Sigmoid colon (tissue), 7 donors: ENCODE results near the gene ECE1. TPM values are rescaled to one million over a fixed set of nuclear protein-coding genes. Genes with fewer than 3 reads are reported as not detected.
A peak's percentile ranks its signal among the peaks of the same experiment; 100 is the strongest.

ENCODE experiments used
- DNase-seq: peaks from one replicate; pipeline ENCODE4 v3.0.0-alpha.2; 2019
- H3K27ac ChIP-seq, 4 donors: fragments of 200-600 bp; sonication (generic); one replicate each; pipeline ENCODE4 v1.5.1; 2016 to 2019; ENCODE audit warnings: mild to moderate bottlenecking in 1 of 4
- H3K27me3 ChIP-seq, 3 donors: fragments of 200-600 bp; sonication (generic); one replicate each; pipeline ENCODE4 v1.5.1; 2019; ENCODE audit warnings: mild to moderate bottlenecking in 1 of 3
- H3K36me3 ChIP-seq, 4 donors: fragments of 200-600 bp; sonication (generic); one replicate each; pipeline ENCODE4 v1.5.1; 2016 to 2019
- H3K4me1 ChIP-seq, 4 donors: fragments of 200-600 bp; sonication (generic); one replicate each; pipeline ENCODE4 v1.5.1; 2017 to 2019
- H3K4me3 ChIP-seq, 4 donors: fragments of 200-600 bp; sonication (generic); one replicate each; pipeline ENCODE4 v1.5.1; 2017 to 2019; ENCODE audit warnings: mild to moderate bottlenecking in 2 of 4, moderate library complexity in 1 of 4
- H3K9me3 ChIP-seq, 4 donors: fragments of 200-600 bp in 3 of 4; sonication (generic) in 3 of 4; one replicate each; pipeline versions ENCODE4 v1.5.1 to v1.6.1; 2013 to 2019
- EP300 ChIP-seq, 4 donors: sonication (generic); formaldehyde crosslinking; IDR thresholded peaks; one replicate each; pipeline ENCODE4 v1.6.1; 2017; ENCODE audit warnings: antibody characterized with exemption in 4 of 4
- POLR2A ChIP-seq, 2 donors: fragments of 450-650 bp; IDR thresholded peaks; one replicate each; pipeline ENCODE4 v1.6.1; 2016; ENCODE audit warnings: antibody characterized with exemption in 2 of 2, mild to moderate bottlenecking in 2 of 2, moderate library complexity in 2 of 2
- POLR2AphosphoS5 ChIP-seq, 4 donors: sonication (generic); formaldehyde crosslinking; IDR thresholded peaks; one replicate each; pipeline ENCODE4 v1.6.1; 2017; ENCODE audit warnings: antibody characterized with exemption in 4 of 4
- WGBS, 2 donors: extraction: QIAGEN DNeasy Blood & Tissue Kit; methylation state at CpG; one replicate each; pipeline ENCODE4 v1.1.7; 2013; 5-methylcytosine and 5-hydroxymethylcytosine counted together
- intact Hi-C: fragments of 100-400 bp; cut with DNase I; formaldehyde crosslinking; loops from one replicate; pipeline ENCODE4 v1.15.1; 2023
- polyA plus RNA-seq, 3 donors: library from polyadenylated mRNA; stranded (reverse); fragments of 200-250 nt; gene quantifications; one replicate each; pipeline ENCODE4 v1.2.3, GENCODE V29; 2013
- total RNA-seq, 4 donors: library from RNA; depleted of rRNA; stranded (reverse); fragments of >200 nt; gene quantifications; one replicate each; pipeline ENCODE4 v1.1.0, GENCODE V29; 2016
- TF ChIP-seq, protein P1 (sequence below), 4 experiments: fragments of 450-650 bp in 3 of 4; fragments of 200-600 bp in 1 of 4; IDR thresholded peaks; one replicate each; pipeline ENCODE4 v1.5.1; 2016 to 2019; ENCODE audit warnings: antibody characterized with exemption in 4 of 4, mild to moderate bottlenecking in 3 of 4, moderate library complexity in 2 of 4
- donor health status: healthy with polysubstance abuse.
- donor health status: Bipolar disorder and iron deficiency.
- donor health status: healthy.

ECE1 gene
- total and polyA plus RNA-seq, 7 donors = 10.2 to 112 (median 73.8) TPM

DNA sequence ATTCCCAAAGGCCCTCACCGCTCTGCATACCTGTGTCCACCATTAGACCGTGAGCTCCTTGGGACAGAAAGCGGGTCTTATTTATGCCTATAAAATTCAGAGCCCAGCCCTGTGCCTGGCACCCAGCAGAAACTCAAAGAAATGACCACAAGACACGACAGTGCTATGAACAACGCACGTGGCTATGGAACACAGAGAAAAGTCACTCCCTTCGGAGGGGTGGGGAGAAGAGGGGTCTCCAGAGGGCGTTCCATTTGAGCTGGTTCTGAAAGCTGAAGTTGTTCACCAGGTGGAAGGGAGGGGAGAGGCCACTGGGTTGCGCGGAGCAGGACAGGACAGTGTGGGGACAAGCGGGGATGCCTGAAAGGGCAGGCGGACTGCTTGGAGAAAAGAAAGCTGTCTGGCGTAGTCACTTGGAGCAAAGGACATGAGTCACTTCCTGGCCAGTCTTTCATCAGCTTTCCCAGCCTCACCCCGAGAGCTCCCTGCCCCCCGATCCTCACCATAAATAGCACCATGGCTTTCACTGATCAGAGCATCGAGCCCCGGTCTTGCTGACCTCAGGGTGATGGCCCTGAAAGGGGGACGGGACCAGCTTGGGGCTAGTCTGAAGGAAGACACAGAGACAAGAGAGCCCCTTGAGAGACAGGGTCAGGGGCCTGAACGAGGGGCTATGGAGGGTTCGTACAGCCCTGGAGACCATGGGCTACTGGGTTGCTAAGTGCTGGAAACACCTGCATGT, 28.5 kb downstream of the ECE1 start:
- Histone ChIP-seq H3K36me3 (peaks cover 14 to 57% (median 39%) of the 10 kb centered on the region in 4 donors), H3K4me3 (peak overlapping the region in 1 of 4 donors; percentile 9), H3K27me3 (no peaks in the 10 kb centered on the region), H3K4me1 (peaks cover 0 to 41% (median 36%) of the 10 kb centered on the region in 4 donors), H3K27ac (peak overlapping the region; percentile 85 to 91 (median 86)), H3K9me3 (no peaks in the 10 kb centered on the region)
- TF ChIP-seq POLR2A (IDR thresholded peaks at IDR 0.05) = no peak
- TF ChIP-seq, protein P1, sequence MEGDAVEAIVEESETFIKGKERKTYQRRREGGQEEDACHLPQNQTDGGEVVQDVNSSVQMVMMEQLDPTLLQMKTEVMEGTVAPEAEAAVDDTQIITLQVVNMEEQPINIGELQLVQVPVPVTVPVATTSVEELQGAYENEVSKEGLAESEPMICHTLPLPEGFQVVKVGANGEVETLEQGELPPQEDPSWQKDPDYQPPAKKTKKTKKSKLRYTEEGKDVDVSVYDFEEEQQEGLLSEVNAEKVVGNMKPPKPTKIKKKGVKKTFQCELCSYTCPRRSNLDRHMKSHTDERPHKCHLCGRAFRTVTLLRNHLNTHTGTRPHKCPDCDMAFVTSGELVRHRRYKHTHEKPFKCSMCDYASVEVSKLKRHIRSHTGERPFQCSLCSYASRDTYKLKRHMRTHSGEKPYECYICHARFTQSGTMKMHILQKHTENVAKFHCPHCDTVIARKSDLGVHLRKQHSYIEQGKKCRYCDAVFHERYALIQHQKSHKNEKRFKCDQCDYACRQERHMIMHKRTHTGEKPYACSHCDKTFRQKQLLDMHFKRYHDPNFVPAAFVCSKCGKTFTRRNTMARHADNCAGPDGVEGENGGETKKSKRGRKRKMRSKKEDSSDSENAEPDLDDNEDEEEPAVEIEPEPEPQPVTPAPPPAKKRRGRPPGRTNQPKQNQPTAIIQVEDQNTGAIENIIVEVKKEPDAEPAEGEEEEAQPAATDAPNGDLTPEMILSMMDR (IDR thresholded peaks at IDR 0.05) = no peak
- peak; percentile 51 to 83 (median 66) for TF ChIP-seq POLR2AphosphoS5 (IDR thresholded peaks at IDR 0.05)
- TF ChIP-seq EP300 (IDR thresholded peaks at IDR 0.05) = peak in 1 of 4 donors; percentile 79
- WGBS, 2 donors = 59 to 82% methylated on average over 20 of the region's 20 CpGs
- peak; percentile 92 for DNase-seq
- intact Hi-C loops = loop anchor here (2.0 to 5.0 kb wide), 3 partner anchors 46 to 83 kb away; no protein-coding TSS in a partner anchor

DNA sequence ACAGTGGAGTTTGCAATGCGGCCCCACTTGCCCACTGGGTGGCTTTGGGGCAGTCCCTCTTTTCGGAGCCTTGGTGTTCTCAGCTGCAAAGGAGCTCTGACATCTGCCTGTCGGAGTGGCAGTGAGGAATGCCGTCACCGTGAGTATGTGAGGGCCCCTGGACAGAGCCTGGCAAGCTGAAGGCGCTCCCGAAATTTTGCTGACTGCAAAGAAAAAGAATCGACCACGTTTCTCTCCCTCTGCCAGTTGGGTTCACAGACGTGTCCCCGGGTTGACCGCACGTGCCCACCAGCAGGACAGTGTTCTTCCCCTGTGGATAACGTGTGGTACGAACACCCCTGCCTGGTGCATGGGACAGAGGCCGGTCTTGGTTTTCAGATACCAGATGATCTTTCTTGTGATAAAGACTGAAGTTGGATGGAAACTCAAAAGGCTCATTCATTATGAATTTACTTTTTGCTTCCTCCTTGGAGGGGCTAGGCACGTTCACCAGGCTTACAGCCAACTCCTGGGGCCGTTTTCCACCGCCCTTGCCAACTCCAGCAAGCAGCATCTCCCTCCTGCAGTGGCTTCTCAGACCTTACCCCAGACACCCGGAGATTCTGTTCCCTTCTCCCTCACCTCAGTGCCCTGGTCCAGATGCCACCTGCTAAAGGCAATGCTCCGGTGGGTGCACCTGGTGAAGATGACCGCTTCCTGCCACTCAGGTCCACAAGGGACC, 29.7 kb downstream of the ECE1 start:
- H3K9me3 ChIP-seq = no peaks in the 10 kb centered on the region
- WGBS, 2 donors = 79 to 85% methylated on average over 22 of the region's 22 CpGs
- H3K4me1 ChIP-seq = peaks cover 0 to 42% (median 39%) of the 10 kb centered on the region in 4 donors
- H3K27me3 ChIP-seq = no peaks in the 10 kb centered on the region
- H3K27ac ChIP-seq = peak overlapping the region; percentile 85 to 91 (median 86)
- no peak for DNase-seq
- H3K36me3 ChIP-seq = peaks cover 14 to 60% (median 40%) of the 10 kb centered on the region in 4 donors
- intact Hi-C loops = loop anchor here (2.0 to 5.0 kb wide), 2 partner anchors 47 to 74 kb away; no protein-coding TSS in a partner anchor
- no peak for TF ChIP-seq POLR2AphosphoS5 (IDR thresholded peaks at IDR 0.05)
- TF ChIP-seq POLR2A (IDR thresholded peaks at IDR 0.05) = no peak
- no peak for TF ChIP-seq EP300 (IDR thresholded peaks at IDR 0.05)
- TF ChIP-seq, protein P1 (IDR thresholded peaks at IDR 0.05) = no peak
- H3K4me3 ChIP-seq = no peak overlapping the region

- intact Hi-C loops = loop anchor here (2.0 to 5.0 kb wide), 2 partner anchors 48 to 75 kb away; no protein-coding TSS in a partner anchor
- TF ChIP-seq EP300 (IDR thresholded peaks at IDR 0.05) = no peak
- TF ChIP-seq, protein P1 (IDR thresholded peaks at IDR 0.05) = no peak
- TF ChIP-seq POLR2AphosphoS5 (IDR thresholded peaks at IDR 0.05) = no peak
- TF ChIP-seq POLR2A (IDR thresholded peaks at IDR 0.05) = no peak
- DNase-seq = no peak
- H3K27me3 ChIP-seq = no peaks in the 10 kb centered on the region
- WGBS, 2 donors = 82 to 83% methylated on average over 5 of the region's 5 CpGs
- peak overlapping the region in 2 of 4 donors; percentile 87 to 91 for H3K27ac ChIP-seq
- H3K4me1 ChIP-seq = peaks cover 0 to 53% (median 47%) of the 10 kb centered on the region in 4 donors
- no peak overlapping the region for H3K4me3 ChIP-seq
- H3K9me3 ChIP-seq = no peaks in the 10 kb centered on the region
- peaks cover 14 to 67% (median 40%) of the 10 kb centered on the region in 4 donors for H3K36me3 ChIP-seq
These were observed 30.8 kb downstream of the ECE1 start for GRCh38 chr1:21259316-21260076.

GRCh38 chr1:21258331-21259134, 31.7 kb downstream of the ECE1 start:
- TF ChIP-seq POLR2A (IDR thresholded peaks at IDR 0.05) (no peak), EP300 (IDR thresholded peaks at IDR 0.05) (no peak), POLR2AphosphoS5 (IDR thresholded peaks at IDR 0.05) (no peak)
- TF ChIP-seq, protein P1 (IDR thresholded peaks at IDR 0.05) = no peak
- H3K27me3 ChIP-seq = no peaks in the 10 kb centered on the region
- H3K36me3 ChIP-seq = peaks cover 14 to 74% (median 40%) of the 10 kb centered on the region in 4 donors
- no peak overlapping the region for H3K27ac ChIP-seq
- DNase-seq = no peak
- WGBS, 2 donors = 90 to 92% methylated on average over 22 of the region's 22 CpGs
- H3K9me3 ChIP-seq = no peaks in the 10 kb centered on the region
- H3K4me1 ChIP-seq = peaks cover 0 to 46% (median 45%) of the 10 kb centered on the region in 4 donors
- intact Hi-C loops = no loop called here
- H3K4me3 ChIP-seq = no peak overlapping the region
